K562 (cell line): Measurements from ENCODE around the gene RINT1. TPM values are rescaled to one million over a fixed set of nuclear protein-coding genes. Genes with fewer than 3 reads are reported as not detected.
A peak's percentile ranks its signal among the peaks of the same experiment; 100 is the strongest.

Source experiments
- AFF4 ChIP-seq: sonication (generic); formaldehyde crosslinking; IDR thresholded peaks from 2 replicates; pipeline ENCODE4 v1.8.0; 2023; ENCODE audit warnings: mild to moderate bottlenecking, missing genetic modification reagents
- ARID1B ChIP-seq: fragments of 450-650 bp; IDR thresholded peaks from 2 replicates; pipeline ENCODE4 v1.6.1; 2016; ENCODE audit warnings: antibody characterized with exemption, mild to moderate bottlenecking, inconsistent platforms
- C11orf30 ChIP-seq: fragments of 450-650 bp; IDR thresholded peaks from 2 replicates; pipeline ENCODE4 v1.6.1; 2016; ENCODE audit warnings: low read depth, mild to moderate bottlenecking
- CBX1 ChIP-seq: sonication (generic); IDR thresholded peaks from 2 replicates; pipeline ENCODE4 v1.6.1; 2016; ENCODE audit warnings: antibody characterized with exemption, low read depth, mild to moderate bottlenecking
- CHD1 ChIP-seq: fragments of 200-600 bp; sonication (generic); IDR thresholded peaks from one replicate; pipeline ENCODE4 v1.6.1; 2012; ENCODE audit warnings: mild to moderate bottlenecking, moderate library complexity, low read length, inconsistent platforms
- COPS2 ChIP-seq: fragments of 450-650 bp; conservative IDR thresholded peaks from 2 replicates; pipeline ENCODE4 v1.6.1; 2016; ENCODE audit warnings: mild to moderate bottlenecking, moderate library complexity
- GATA2 ChIP-seq: sonication (generic); formaldehyde crosslinking; IDR thresholded peaks from 2 replicates; pipeline ENCODE4 v1.4.0; 2020; ENCODE audit warnings: mild to moderate bottlenecking, missing genetic modification reagents
- HDGF ChIP-seq: fragments of 450-650 bp; IDR thresholded peaks from 2 replicates; pipeline ENCODE4 v1.6.1; 2016
- HNRNPLL ChIP-seq: fragments of 200-400 bp; formaldehyde crosslinking; IDR thresholded peaks from 2 replicates; pipeline ENCODE4 v1.6.1; 2017; ENCODE audit warnings: low read length, low read depth, mild to moderate bottlenecking; ENCODE audit not compliant: poor library complexity, severe bottlenecking
- NFE2L1 ChIP-seq: fragments of 450-650 bp; IDR thresholded peaks from 2 replicates; pipeline ENCODE4 v1.6.1; 2016; ENCODE audit warnings: missing genetic modification characterization, low read depth, mild to moderate bottlenecking, missing compliant biosample characterization, moderate library complexity, borderline replicate concordance
- NFIC ChIP-seq: fragments of 450-650 bp; IDR thresholded peaks from 2 replicates; pipeline ENCODE4 v1.6.1; 2017; ENCODE audit warnings: mild to moderate bottlenecking, inconsistent platforms
- RFX5 ChIP-seq: IDR thresholded peaks from 2 replicates; pipeline ENCODE4 v1.6.1; 2011; ENCODE audit warnings: low read depth, mild to moderate bottlenecking, improper control_type of control experiment, low read length
- RFX7 ChIP-seq: fragments of 250-450 bp; sonication (Bioruptor Pico); IDR thresholded peaks from 2 replicates; pipeline ENCODE4 v1.5.1; 2021; ENCODE audit warnings: mild to moderate bottlenecking
- SAP30 ChIP-seq: fragments of 200-600 bp; sonication (generic); IDR thresholded peaks from 2 replicates; pipeline ENCODE4 v1.6.1; 2012; ENCODE audit warnings: borderline replicate concordance, low read depth, mild to moderate bottlenecking, moderate library complexity, low read length, control low read depth, inconsistent platforms; ENCODE audit not compliant: insufficient read depth, poor library complexity, severe bottlenecking
- SMARCC2 ChIP-seq: fragments of 450-650 bp; IDR thresholded peaks from 2 replicates; pipeline ENCODE4 v1.6.1; 2017; ENCODE audit warnings: antibody characterized with exemption, moderate library complexity, mild to moderate bottlenecking, low read depth
- TRIM24 ChIP-seq, 2 experiments: fragments of 450-650 bp; IDR thresholded peaks; 2 replicates each; pipeline ENCODE4 v1.6.1; 2016
- TSHZ1 ChIP-seq: fragments of 250-450 bp; sonication (Bioruptor Pico); IDR thresholded peaks from 2 replicates; pipeline ENCODE4 v1.4.0; 2020; ENCODE audit warnings: mild to moderate bottlenecking, moderate library complexity
- ZKSCAN8 ChIP-seq: fragments of 200-800 bp; sonication (Bioruptor generic); IDR thresholded peaks from 2 replicates; pipeline ENCODE4 v1.6.1; 2016; ENCODE audit warnings: missing genetic modification characterization, missing compliant biosample characterization
- ZNF140 ChIP-seq: fragments of 250-450 bp; sonication (Bioruptor Pico); IDR thresholded peaks from 2 replicates; pipeline ENCODE4 v1.8.0; 2021; ENCODE audit warnings: moderate library complexity, mild to moderate bottlenecking, inconsistent platforms
- ZNF23 ChIP-seq: fragments of 250-450 bp; sonication (Bioruptor Pico); IDR thresholded peaks from 2 replicates; pipeline ENCODE4 v1.4.0; 2020; ENCODE audit warnings: mild to moderate bottlenecking
- ZNF282 ChIP-seq: sonication (generic); formaldehyde crosslinking; IDR thresholded peaks from 2 replicates; pipeline ENCODE4 v1.8.1; 2023; ENCODE audit warnings: missing genetic modification reagents
- ZNF830 ChIP-seq: fragments of 250-450 bp; sonication (Bioruptor Pico); IDR thresholded peaks from 2 replicates; pipeline ENCODE4 v1.5.0; 2021; ENCODE audit warnings: mild to moderate bottlenecking
- polyA plus RNA-seq, 8 experiments: library from polyadenylated mRNA; depleted of rRNA in 4 of 8; stranded (reverse) in 5 of 8; unstranded in 3 of 8; fragments of >200 nt; fragmentation: Nextera tagmentation in 2 of 8; fragmentation: Illumina TruSeq in 1 of 8; extraction: Ambion mirVana in 2 of 8; extraction: Trizol in 1 of 8; gene quantifications; 2 replicates each; pipeline versions ENCODE4 v1.2.1 to v1.2.3, GENCODE V29; 2011 to 2014; ENCODE audit warnings: inconsistent platforms in 1 of 8, missing spikeins in 1 of 8
- total RNA-seq, 7 experiments: library from RNA; depleted of rRNA in 6 of 7; stranded (reverse); fragments of >200 nt in 6 of 7; fragmentation: Illumina TruSeq in 2 of 7; extraction: Trizol in 2 of 7; gene quantifications; 2 replicates each; pipeline versions ENCODE4 v1.2.1 to v1.2.3, GENCODE V29; 2011 to 2021; ENCODE audit warnings: low replicate concordance in 1 of 7

Gene RINT1
- total and polyA plus RNA-seq, 9 of the 15 experiments (the other 6 are each of a cell fraction or from before 2014, with no cell fraction given) = 21.3 to 74.3 (median 27.4) TPM

GRCh38 chr7:105487579-105488571 is 44.1 kb upstream of the RINT1 start (continued):
- no peak for TF ChIP-seq SAP30
- TF ChIP-seq ZKSCAN8 (CRISPR knock-in tag) = no peak
- peak; percentile 90 for TF ChIP-seq GATA2 (CRISPR knock-in tag)
- TF ChIP-seq COPS2 = no peak
- TF ChIP-seq AFF4 (CRISPR knock-in tag) = no peak
- no peak for TF ChIP-seq CHD1
- TF ChIP-seq ZNF830 (CRISPR knock-in tag) = no peak
- no peak for TF ChIP-seq TSHZ1 (CRISPR knock-in tag)
- TF ChIP-seq RFX5 = no peak
- no peak for TF ChIP-seq HNRNPLL
- peak in 1 of 2 experiments; percentile 42; a peak in 2 of 4 replicates for TF ChIP-seq TRIM24 (IDR thresholded peaks at IDR 0.05)
- no peak for TF ChIP-seq RFX7
- peak; percentile 96 for TF ChIP-seq ARID1B
- peak; percentile 48; the same call in 1 of the 2 replicates for TF ChIP-seq NFIC
- no peak for TF ChIP-seq CBX1
- no peak for TF ChIP-seq C11orf30
- TF ChIP-seq HDGF = no peak
- TF ChIP-seq ZNF140 (CRISPR knock-in tag) = no peak
- TF ChIP-seq ZNF282 (CRISPR knock-in tag) = no peak
- no peak for TF ChIP-seq ZNF23 (CRISPR knock-in tag)
- no peak for TF ChIP-seq NFE2L1 (tag)
- TF ChIP-seq SMARCC2 = 0 out of 2 replicates have a peak, but pooled peaks have one; percentile 22
